ENCODE measurements around the gene PTPRA.

The PTPRA gene

GRCh38 chr20:2847802-2848201 lies 25.5 kb upstream of the PTPRA start:
- no peak for DNase-seq (ENCODE audit: low read depth, low spot score)
- no peak overlapping the region for H3K4me3 ChIP-seq (ENCODE audit: low read length)

GRCh38 chr20:2849529-2849928 lies 23.8 kb upstream of the PTPRA start:
- DNase-seq (ENCODE audit: low read depth, low spot score): no peak
- H3K4me3 ChIP-seq (ENCODE audit: low read length): no peak overlapping the region

GRCh38 chr20:2851086-2851485 lies 22.2 kb upstream of the PTPRA start:
- DNase-seq (ENCODE audit: low read depth, low spot score): no peak

GRCh38 chr20:2858591-2858990 lies 14.7 kb upstream of the PTPRA start:
- no peak overlapping the region for H3K4me3 ChIP-seq (ENCODE audit: low read length)
- no peak for DNase-seq (ENCODE audit: low read depth, low spot score)

More at GRCh38 chr20:2851086-2851485, 22.2 kb upstream of the PTPRA start:
- H3K4me3 ChIP-seq (ENCODE audit: low read length): no peak overlapping the region

GRCh38 chr20:2859330-2860121 lies 13.8 kb upstream of the PTPRA start:
- no peak for DNase-seq (ENCODE audit: low read depth, low spot score)
- H3K4me3 ChIP-seq (ENCODE audit: low read length): no peak overlapping the region

GRCh38 chr20:2864626-2865025 lies 8.7 kb upstream of the PTPRA start:
- DNase-seq (ENCODE audit: low read depth, low spot score): no peak

GRCh38 chr20:2865101-2865500 lies 8.2 kb upstream of the PTPRA start:
- no peak overlapping the region for H3K4me3 ChIP-seq (ENCODE audit: low read length)
- DNase-seq (ENCODE audit: low read depth, low spot score): no peak

More at GRCh38 chr20:2864626-2865025, 8.7 kb upstream of the PTPRA start:
- no peak overlapping the region for H3K4me3 ChIP-seq (ENCODE audit: low read length)

GRCh38 chr20:2865630-2866029 lies 7.7 kb upstream of the PTPRA start:
- no peak overlapping the region for H3K4me3 ChIP-seq (ENCODE audit: low read length)
- DNase-seq (ENCODE audit: low read depth, low spot score): peak; percentile 76

- no peak for DNase-seq (ENCODE audit: low read depth, low spot score)
- H3K4me3 ChIP-seq (ENCODE audit: low read length): no peak overlapping the region
Observed at GRCh38 chr20:2866236-2866635, 7.0 kb upstream of the PTPRA start.

GRCh38 chr20:2867081-2867864 lies 6.0 kb upstream of the PTPRA start:
- DNase-seq (ENCODE audit: low read depth, low spot score): no peak
- no peak overlapping the region for H3K4me3 ChIP-seq (ENCODE audit: low read length)

GRCh38 chr20:2869381-2869780 lies 3.9 kb upstream of the PTPRA start:
- no peak overlapping the region for H3K4me3 ChIP-seq (ENCODE audit: low read length)
- no peak for DNase-seq (ENCODE audit: low read depth, low spot score)

GRCh38 chr20:2871111-2871465 lies 2.2 kb upstream of the PTPRA start:
- H3K4me3 ChIP-seq (ENCODE audit: low read length): no peak overlapping the region
- DNase-seq (ENCODE audit: low read depth, low spot score): no peak

- peak overlapping the region; percentile 71 for H3K4me3 ChIP-seq (ENCODE audit: low read length)
- DNase-seq (ENCODE audit: low read depth, low spot score): no peak
Observed at GRCh38 chr20:2871661-2872458, 1.4 kb upstream of the PTPRA start.

GRCh38 chr20:2872459-2873009 lies 747 bp upstream of the PTPRA start:
- H3K4me3 ChIP-seq (ENCODE audit: low read length): peak overlapping the region; percentile 71
- DNase-seq (ENCODE audit: low read depth, low spot score): peak; percentile 54

GRCh38 chr20:2873747-2874041 lies 413 bp downstream of the PTPRA start:
- H3K4me3 ChIP-seq (ENCODE audit: low read length): peak overlapping the region; percentile 71
- peak; percentile 48 for DNase-seq (ENCODE audit: low read depth, low spot score)

- peak overlapping the region; percentile 71 for H3K4me3 ChIP-seq (ENCODE audit: low read length)
- DNase-seq (ENCODE audit: low read depth, low spot score): no peak
Observed at GRCh38 chr20:2874456-2874855, 1.2 kb downstream of the PTPRA start.

- no peak for DNase-seq (ENCODE audit: low read depth, low spot score)
- H3K4me3 ChIP-seq (ENCODE audit: low read length): no peak overlapping the region
Observed at GRCh38 chr20:2875690-2876203, 2.5 kb downstream of the PTPRA start.

- no peak for DNase-seq (ENCODE audit: low read depth, low spot score)
- H3K4me3 ChIP-seq (ENCODE audit: low read length): no peak overlapping the region
Observed at GRCh38 chr20:2878515-2878914, 5.2 kb downstream of the PTPRA start.

GRCh38 chr20:2879146-2879545 lies 5.9 kb downstream of the PTPRA start:
- DNase-seq (ENCODE audit: low read depth, low spot score): no peak
- H3K4me3 ChIP-seq (ENCODE audit: low read length): no peak overlapping the region
